Brain pericyte (primary cell): ENCODE measurements around the gene ANKLE1.

Experiments
- DNase-seq: peaks from one replicate; pipeline ENCODE4 v3.0.0-alpha.2; 2012; ENCODE audit warnings: low read depth, low spot score

The ANKLE1 gene

GRCh38 chr19:17305517-17306284, 24.0 kb downstream of the ANKLE1 start, which contains the start of gene MRPL34:
Gene MRPL34, plus strand, starts transcription at chr19:17305872. Its CDS starts 21 bp downstream, at chr19:17305893.
- DNase-seq: peak; percentile 98

- no peak for DNase-seq
Observed at GRCh38 chr19:17306285-17306714, 24.6 kb downstream of the ANKLE1 start.

- no peak for DNase-seq
Observed at GRCh38 chr19:17307876-17308377, 26.2 kb downstream of the ANKLE1 start.

- peak; percentile 99 for DNase-seq
Observed at GRCh38 chr19:17309198-17309964, 27.7 kb downstream of the ANKLE1 start, which contains the start of gene DDA1. Gene DDA1, plus strand, starts transcription at chr19:17309563. Its CDS starts 92 bp downstream, at chr19:17309655.

- no peak for DNase-seq
Observed at GRCh38 chr19:17309965-17310461, 28.3 kb downstream of the ANKLE1 start.

GRCh38 chr19:17311455-17312188, 29.9 kb downstream of the ANKLE1 start:
- DNase-seq: no peak

- no peak for DNase-seq
Observed at GRCh38 chr19:17312189-17313113, 30.8 kb downstream of the ANKLE1 start.

GRCh38 chr19:17314007-17314593, 32.4 kb downstream of the ANKLE1 start:
- DNase-seq: no peak

- no peak for DNase-seq
Observed at GRCh38 chr19:17318966-17319365, 37.3 kb downstream of the ANKLE1 start.

GRCh38 chr19:17319473-17320238, 38.0 kb downstream of the ANKLE1 start:
- DNase-seq: no peak

- DNase-seq: no peak
Observed at GRCh38 chr19:17320435-17320834, 38.7 kb downstream of the ANKLE1 start.

GRCh38 chr19:17321655-17322489, 40.2 kb downstream of the ANKLE1 start:
- no peak for DNase-seq

GRCh38 chr19:17322854-17323253, 41.2 kb downstream of the ANKLE1 start:
- no peak for DNase-seq

GRCh38 chr19:17323300-17323963, 41.7 kb downstream of the ANKLE1 start:
- DNase-seq: no peak

GRCh38 chr19:17323964-17324332, 42.2 kb downstream of the ANKLE1 start:
- no peak for DNase-seq

GRCh38 chr19:17324357-17325114, 42.8 kb downstream of the ANKLE1 start:
- DNase-seq: no peak

GRCh38 chr19:17325133-17325532, 43.4 kb downstream of the ANKLE1 start:
- no peak for DNase-seq
